HepG2 (cell line): ENCODE results near the gene KCNMB4.

Experiments
- HNRNPL ChIP-seq: fragments of 200-400 bp; formaldehyde crosslinking; IDR thresholded peaks from 2 replicates; pipeline ENCODE4 v1.6.1; 2017; ENCODE audit warnings: mild to moderate bottlenecking, low read depth, low read length
- NR2F1 ChIP-seq, 2 experiments: fragments of 450-650 bp in 1 of 2; formaldehyde crosslinking in 1 of 2; IDR thresholded peaks; 2 replicates each; pipeline versions ENCODE4 v1.5.0 to v1.6.1; 2016 to 2020; ENCODE audit warnings: mild to moderate bottlenecking in 1 of 2, missing compliant biosample characterization in 1 of 2, missing genetic modification reagents in 1 of 2, moderate library complexity in 1 of 2
- POLR2A ChIP-seq, 2 experiments: IDR thresholded peaks; 2 replicates each; pipeline ENCODE4 v1.6.1; 2011; ENCODE audit warnings: low read depth in 2 of 2, low read length in 2 of 2, mild to moderate bottlenecking in 1 of 2, moderate library complexity in 1 of 2; ENCODE audit not compliant: insufficient read depth in 1 of 2
- PRDM4 ChIP-seq: sonication (generic); formaldehyde crosslinking; IDR thresholded peaks from 2 replicates; pipeline ENCODE4 v1.9.0; 2021; ENCODE audit warnings: missing genetic modification reagents, borderline replicate concordance
- SP140L ChIP-seq: sonication (generic); formaldehyde crosslinking; IDR thresholded peaks from 2 replicates; pipeline ENCODE4 v1.4.0; 2020; ENCODE audit warnings: missing genetic modification reagents, borderline replicate concordance
- TBX2 ChIP-seq: sonication (generic); formaldehyde crosslinking; IDR thresholded peaks from 2 replicates; pipeline ENCODE4 v1.5.0; 2020; ENCODE audit warnings: missing genetic modification reagents, mild to moderate bottlenecking, borderline replicate concordance
- ZNF274 ChIP-seq: sonication (generic); formaldehyde crosslinking; IDR thresholded peaks from 2 replicates; pipeline ENCODE4 v1.5.1; 2020; ENCODE audit warnings: mild to moderate bottlenecking, missing genetic modification reagents
- ZNF451 ChIP-seq: sonication (generic); formaldehyde crosslinking; IDR thresholded peaks from 2 replicates; pipeline ENCODE4 v1.5.0; 2020; ENCODE audit warnings: mild to moderate bottlenecking, missing genetic modification reagents

- TF ChIP-seq POLR2A (IDR thresholded peaks at IDR 0.05; ENCODE audit: insufficient read depth in 1 of 2, low read depth in 2 of 2, low read length in 2 of 2) (no peak), HNRNPL (no peak), ZNF451 (CRISPR knock-in tag) (no peak), TBX2 (no peak), SP140L (CRISPR knock-in tag) (no peak), NR2F1 (CRISPR knock-in tag; IDR thresholded peaks at IDR 0.05) (no peak), ZNF274 (CRISPR knock-in tag) (no peak), PRDM4 (CRISPR knock-in tag) (no peak)
These were observed 35.9 kb upstream of the KCNMB4 start for GRCh38 chr12:70330158-70330557.
